ENCODE measurements around the gene CCDC136.

Gene CCDC136

GRCh38 chr7:128777156-128778123 lies 14.3 kb upstream of the CCDC136 start:
- DNase-seq (ENCODE audit: low read depth in 2 of 2) = no peak

GRCh38 chr7:128778946-128779345 lies 12.8 kb upstream of the CCDC136 start:
- DNase-seq (ENCODE audit: low read depth in 2 of 2) = no peak

GRCh38 chr7:128781126-128781525 lies 10.6 kb upstream of the CCDC136 start:
- DNase-seq (ENCODE audit: low read depth in 2 of 2) = no peak

- DNase-seq (ENCODE audit: low read depth in 2 of 2) = no peak
Measured at GRCh38 chr7:128781851-128782250, 9.9 kb upstream of the CCDC136 start.

- DNase-seq (ENCODE audit: low read depth in 2 of 2) = no peak
Measured at GRCh38 chr7:128783143-128783861, 8.5 kb upstream of the CCDC136 start.

- no peak for DNase-seq (ENCODE audit: low read depth in 2 of 2)
Measured at GRCh38 chr7:128785738-128786137, 6.0 kb upstream of the CCDC136 start.

- no peak for DNase-seq (ENCODE audit: low read depth in 2 of 2)
Measured at GRCh38 chr7:128788446-128789412, 3.0 kb upstream of the CCDC136 start.

GRCh38 chr7:128790315-128791041 lies 1.3 kb upstream of the CCDC136 start:
- no peak for DNase-seq (ENCODE audit: low read depth in 2 of 2)

GRCh38 chr7:128791972-128792327 lies 182 bp downstream of the CCDC136 start:
- DNase-seq (ENCODE audit: low read depth in 2 of 2) = no peak

- DNase-seq (ENCODE audit: low read depth in 2 of 2) = no peak
Measured at GRCh38 chr7:128792471-128793180, 858 bp downstream of the CCDC136 start.

- no peak for DNase-seq (ENCODE audit: low read depth in 2 of 2)
Measured at GRCh38 chr7:128793181-128793547, 1.4 kb downstream of the CCDC136 start.

- DNase-seq (ENCODE audit: low read depth in 2 of 2) = no peak
Measured at GRCh38 chr7:128794020-128794419, 2.3 kb downstream of the CCDC136 start.

- DNase-seq (ENCODE audit: low read depth in 2 of 2) = no peak
Measured at GRCh38 chr7:128794436-128794835, 2.7 kb downstream of the CCDC136 start.

GRCh38 chr7:128795129-128795528 lies 3.4 kb downstream of the CCDC136 start:
- no peak for DNase-seq (ENCODE audit: low read depth in 2 of 2)

GRCh38 chr7:128796327-128796726 lies 4.6 kb downstream of the CCDC136 start:
- no peak for DNase-seq (ENCODE audit: low read depth in 2 of 2)

GRCh38 chr7:128799451-128799850 lies 7.7 kb downstream of the CCDC136 start:
- no peak for DNase-seq (ENCODE audit: low read depth in 2 of 2)

GRCh38 chr7:128800567-128800966 lies 8.8 kb downstream of the CCDC136 start:
- no peak for DNase-seq (ENCODE audit: low read depth in 2 of 2)

- DNase-seq (ENCODE audit: low read depth in 2 of 2) = no peak
Measured at GRCh38 chr7:128801003-128801402, 9.2 kb downstream of the CCDC136 start.

- DNase-seq (ENCODE audit: low read depth in 2 of 2) = no peak
Measured at GRCh38 chr7:128801667-128802418, 10.1 kb downstream of the CCDC136 start.

GRCh38 chr7:128804484-128804883 lies 12.7 kb downstream of the CCDC136 start:
- no peak for DNase-seq (ENCODE audit: low read depth in 2 of 2)
